Measurements from ENCODE around the gene PDK2. TPM values are rescaled to one million over a fixed set of nuclear protein-coding genes. Genes with fewer than 3 reads are reported as not detected.

Gene PDK2
- total RNA-seq, 4 donors from 2014 or later, result 42.5 to 79.3 (median 64.5) TPM

- 28 to 34% methylated on average over 30 to 31 of the region's 32 CpGs for WGBS, 2 donors
- Histone ChIP-seq H3K4me1 (peaks cover 12 to 30% of the 10 kb centered on the region in 2 donors), H3K9me3 (no peaks in the 10 kb centered on the region), H3K27ac (no peak overlapping the region), H3K36me3 (no peaks in the 10 kb centered on the region), H3K27me3 (peaks cover 5% of the 10 kb centered on the region), H3K4me3 (replicated peaks in 1 of 3) (peak overlapping the region in 1 of 3 donors; percentile 32)
- TF ChIP-seq, protein P1, sequence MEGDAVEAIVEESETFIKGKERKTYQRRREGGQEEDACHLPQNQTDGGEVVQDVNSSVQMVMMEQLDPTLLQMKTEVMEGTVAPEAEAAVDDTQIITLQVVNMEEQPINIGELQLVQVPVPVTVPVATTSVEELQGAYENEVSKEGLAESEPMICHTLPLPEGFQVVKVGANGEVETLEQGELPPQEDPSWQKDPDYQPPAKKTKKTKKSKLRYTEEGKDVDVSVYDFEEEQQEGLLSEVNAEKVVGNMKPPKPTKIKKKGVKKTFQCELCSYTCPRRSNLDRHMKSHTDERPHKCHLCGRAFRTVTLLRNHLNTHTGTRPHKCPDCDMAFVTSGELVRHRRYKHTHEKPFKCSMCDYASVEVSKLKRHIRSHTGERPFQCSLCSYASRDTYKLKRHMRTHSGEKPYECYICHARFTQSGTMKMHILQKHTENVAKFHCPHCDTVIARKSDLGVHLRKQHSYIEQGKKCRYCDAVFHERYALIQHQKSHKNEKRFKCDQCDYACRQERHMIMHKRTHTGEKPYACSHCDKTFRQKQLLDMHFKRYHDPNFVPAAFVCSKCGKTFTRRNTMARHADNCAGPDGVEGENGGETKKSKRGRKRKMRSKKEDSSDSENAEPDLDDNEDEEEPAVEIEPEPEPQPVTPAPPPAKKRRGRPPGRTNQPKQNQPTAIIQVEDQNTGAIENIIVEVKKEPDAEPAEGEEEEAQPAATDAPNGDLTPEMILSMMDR (IDR thresholded peaks at IDR 0.05), result no peak
- no peak for TF ChIP-seq POLR2A (IDR thresholded peaks at IDR 0.05)
- intact Hi-C loops (cut with DNase I), result no loop called here
- DNase-seq, result no peak
Observed at GRCh38 chr17:50128441-50129352, 33.5 kb downstream of the PDK2 start.

- peak overlapping the region in 1 of 3 donors; percentile 32 for H3K4me3 ChIP-seq (replicated peaks in 1 of 3)
- no peak for DNase-seq
- whole genome bisulfite sequencing, 2 donors, result 4% methylated on average over 4 to 10 of the region's 31 CpGs
- H3K4me1 ChIP-seq, result peaks cover 12 to 24% of the 10 kb centered on the region in 2 donors
- H3K9me3 ChIP-seq, result no peaks in the 10 kb centered on the region
- TF ChIP-seq, protein P1 (IDR thresholded peaks at IDR 0.05), result no peak
- TF ChIP-seq POLR2A (IDR thresholded peaks at IDR 0.05), result no peak
- intact Hi-C loops (cut with DNase I), result no loop called here
- no peak overlapping the region for H3K27ac ChIP-seq
- peaks cover 5% of the 10 kb centered on the region for H3K27me3 ChIP-seq
- peaks cover 0 to 2% of the 10 kb centered on the region in 2 donors for H3K36me3 ChIP-seq
Observed at GRCh38 chr17:50129353-50129727, 34.2 kb downstream of the PDK2 start.

GRCh38 chr17:50129728-50130558, 34.8 kb downstream of the PDK2 start, which contains the start of gene SAMD14:
TSS of gene SAMD14 (minus strand) at chr17:50130160. CDS start at chr17:50124959, 5,201 bp downstream.
- intact Hi-C loops (cut with DNase I), result no loop called here
- Histone ChIP-seq H3K4me1 (peaks cover 12 to 24% of the 10 kb centered on the region in 2 donors), H3K27ac (no peak within 1 kb of the TSS), H3K36me3 (peaks cover 0 to 6% of the 10 kb centered on the region in 2 donors), H3K4me3 (replicated peaks in 1 of 3) (peak within 1 kb of the TSS in 1 of 3 donors; percentile 32), H3K27me3 (peaks cover 5% of the 10 kb centered on the region), H3K9me3 (no peaks in the 10 kb centered on the region)
- TF ChIP-seq, protein P1 (IDR thresholded peaks at IDR 0.05), result no peak
- no peak for TF ChIP-seq POLR2A (IDR thresholded peaks at IDR 0.05)
- 1 to 2% methylated on average over 19 to 37 of the region's 84 CpGs for WGBS, 2 donors
- DNase-seq, result no peak

DNA sequence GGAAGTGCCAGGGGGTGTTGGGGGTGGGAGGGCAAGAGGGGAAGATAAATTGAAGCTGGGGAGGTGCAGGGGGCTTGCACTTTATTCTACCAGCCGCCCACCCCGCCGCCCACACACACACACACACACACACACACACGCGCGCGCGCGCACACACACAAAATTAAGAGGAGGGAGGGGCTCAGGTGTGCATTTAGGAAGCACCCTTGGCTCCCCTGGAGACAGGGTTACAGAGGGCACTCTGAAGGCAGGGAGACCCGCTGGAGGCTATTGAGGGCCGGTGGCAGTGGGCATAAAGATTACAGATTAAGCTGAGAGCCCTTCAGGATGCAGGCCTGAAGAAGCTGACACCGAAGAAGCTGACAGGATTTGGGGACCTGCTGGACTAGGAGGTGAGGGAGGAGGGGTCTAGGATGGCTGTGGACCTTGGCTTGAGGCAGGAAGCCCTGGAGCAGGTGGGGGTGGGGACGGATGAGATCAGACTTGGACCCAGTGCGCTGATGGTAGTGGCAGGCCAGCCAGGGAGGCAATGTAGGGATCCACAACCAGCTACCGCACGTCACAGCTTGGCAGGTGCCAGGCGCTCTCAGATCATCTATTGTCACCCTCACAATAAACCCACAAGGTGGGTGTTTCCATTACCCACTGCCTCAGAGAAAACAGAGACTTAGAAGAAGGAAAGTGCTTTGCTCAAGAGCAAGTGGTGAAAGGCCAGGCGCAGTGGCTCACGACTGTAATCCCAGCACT, 35.6 kb downstream of the PDK2 start:
- Histone ChIP-seq H3K27ac (no peak overlapping the region), H3K36me3 (peaks cover 6 to 14% of the 10 kb centered on the region in 2 donors), H3K4me1 (peaks cover 12 to 24% of the 10 kb centered on the region in 2 donors), H3K4me3 (replicated peaks in 1 of 3) (no peak overlapping the region), H3K27me3 (peaks cover 5% of the 10 kb centered on the region), H3K9me3 (no peaks in the 10 kb centered on the region)
- WGBS, 2 donors, result 44 to 49% methylated on average over 16 to 19 of the region's 19 CpGs
- TF ChIP-seq, protein P1 (IDR thresholded peaks at IDR 0.05), result no peak
- TF ChIP-seq POLR2A (IDR thresholded peaks at IDR 0.05), result no peak
- no peak for DNase-seq
- intact Hi-C loops (cut with DNase I), result no loop called here
